Stimulated activated naive CD4-positive, alpha-beta T cell (primary cell): ENCODE measurements around the gene TAS2R20.
A peak's percentile ranks its signal among the peaks of the same experiment; 100 is the strongest.
"Not testable (repeated sequence)": the region's sequence is repeated elsewhere in the genome, so short reads cannot be mapped to it uniquely, and the experiment has no call there.

Experiments
- DNase-seq, 6 experiments: peaks; one replicate each; lab custom pipeline; 2025; lab: John Stamatoyannopoulos, UW

The TAS2R20 gene

GRCh38 chr12:10998204-10998603 is at the start of gene TAS2R20:
Gene TAS2R20 (minus strand): TSS chr12:10998304. CDS start chr12:10997875, 429 bp downstream.
- no peak for DNase-seq

- DNase-seq: not testable (repeated sequence)
Measured at GRCh38 chr12:11041366-11041765, 43.3 kb upstream of the TAS2R20 start.

GRCh38 chr12:11040162-11040561 is 42.1 kb upstream of the TAS2R20 start:
- no peak for DNase-seq

GRCh38 chr12:11039171-11039570 is 41.1 kb upstream of the TAS2R20 start:
- no peak for DNase-seq

GRCh38 chr12:11033959-11034358 is 35.9 kb upstream of the TAS2R20 start:
- DNase-seq: not testable (repeated sequence)

GRCh38 chr12:11031307-11031706 is 33.2 kb upstream of the TAS2R20 start, which contains the start of gene TAS2R31:
Gene TAS2R31 (minus strand): TSS chr12:11031407. CDS start chr12:11031335, 72 bp downstream.
- no peak for DNase-seq

- DNase-seq: no peak
Measured at GRCh38 chr12:11026118-11026517, 28.0 kb upstream of the TAS2R20 start.

- no peak for DNase-seq
Measured at GRCh38 chr12:11023387-11023786, 25.3 kb upstream of the TAS2R20 start.

- DNase-seq: no peak
Measured at GRCh38 chr12:11022520-11022919, 24.4 kb upstream of the TAS2R20 start, which contains the start of gene TAS2R19. Gene TAS2R19 (minus strand): TSS chr12:11022620. CDS start chr12:11022571, 49 bp downstream.

- DNase-seq: no peak
Measured at GRCh38 chr12:11016937-11017336, 18.8 kb upstream of the TAS2R20 start.

- no peak for DNase-seq
Measured at GRCh38 chr12:11015775-11016430, 17.8 kb upstream of the TAS2R20 start.

- DNase-seq: no peak
Measured at GRCh38 chr12:11014234-11014633, 16.1 kb upstream of the TAS2R20 start.

GRCh38 chr12:11007608-11008007 is 9.5 kb upstream of the TAS2R20 start:
- no peak for DNase-seq

GRCh38 chr12:10994307-10994706 is 3.8 kb downstream of the TAS2R20 start:
- no peak for DNase-seq

GRCh38 chr12:10989107-10989506 is 9.0 kb downstream of the TAS2R20 start:
- no peak for DNase-seq

GRCh38 chr12:10986812-10987211 is 11.3 kb downstream of the TAS2R20 start, which contains the start of gene TAS2R50:
Gene TAS2R50 (minus strand): TSS chr12:10986912. CDS start chr12:10986860, 52 bp downstream.
- no peak for DNase-seq

GRCh38 chr12:10982244-10982643 is 15.9 kb downstream of the TAS2R20 start:
- DNase-seq: peak; percentile 3 to 90 (median 52)

- DNase-seq: no peak
Measured at GRCh38 chr12:10974965-10975364, 23.1 kb downstream of the TAS2R20 start.

- DNase-seq: no peak
Measured at GRCh38 chr12:10968765-10969456, 29.2 kb downstream of the TAS2R20 start.

- no peak for DNase-seq
Measured at GRCh38 chr12:10967409-10967808, 30.7 kb downstream of the TAS2R20 start.

GRCh38 chr12:10966314-10966713 is 31.8 kb downstream of the TAS2R20 start:
- DNase-seq: no peak

GRCh38 chr12:10965476-10965875 is 32.6 kb downstream of the TAS2R20 start:
- DNase-seq: no peak

- DNase-seq: peak in 3 of 6 experiments; percentile 46 to 71 (median 55)
Measured at GRCh38 chr12:10960211-10960610, 37.9 kb downstream of the TAS2R20 start.
